ENCODE measurements around the gene DNAJA1. TPM values are rescaled to one million over a fixed set of nuclear protein-coding genes. Genes with fewer than 3 reads are reported as not detected.

Gene DNAJA1
- total RNA-seq (171 and 185 TPM in 2 replicates), polyA plus RNA-seq (163 and 173 TPM in 2 replicates)

- H3K27me3 ChIP-seq = no peaks in the 10 kb centered on the region
- no peak for TF ChIP-seq EZH2 (IDR thresholded peaks at IDR 0.05; ENCODE audit: borderline replicate concordance)
- no peak for TF ChIP-seq EZH2phosphoT487 (IDR thresholded peaks at IDR 0.05; ENCODE audit: low read depth, severe bottlenecking, unreplicated experiment)
- TF ChIP-seq CTCF (IDR thresholded peaks at IDR 0.05; ENCODE audit: poor library complexity) = no peak
- H3K79me2 ChIP-seq = peaks cover 94% of the 10 kb centered on the region
- peak within 1 kb of the TSS; percentile 98 for H3K27ac ChIP-seq
- H3K4me1 ChIP-seq (ENCODE audit: insufficient read depth) = peaks cover 38% of the 10 kb centered on the region
- WGBS (ENCODE audit: low lambda C conversion rate, missing lambda C conversion rate) = 1% methylated on average over 47 of the region's 61 CpGs
- peak within 1 kb of the TSS; percentile 89 for H3K4me3 ChIP-seq
- no peaks in the 10 kb centered on the region for H3K9me3 ChIP-seq (ENCODE audit: low read depth)
- H4K20me1 ChIP-seq (ENCODE audit: insufficient read depth, poor library complexity, severe bottlenecking) = peaks cover 45% of the 10 kb centered on the region
- peak; percentile 98 for DNase-seq (ENCODE audit: low spot score)
- peak within 1 kb of the TSS; percentile 94 for H3K4me2 ChIP-seq
- peak within 1 kb of the TSS; percentile 79 for H2AFZ ChIP-seq
- no peaks in the 10 kb centered on the region for H3K9me2 ChIP-seq (replicated peaks; ENCODE audit: insufficient read depth)
- H3K36me3 ChIP-seq (replicated peaks; ENCODE audit: insufficient read depth, low read depth) = no peaks in the 10 kb centered on the region
These were observed at the start of gene DNAJA1 for GRCh38 chr9:33024966-33025571. Gene DNAJA1, plus strand, starts transcription at chr9:33025273. Its CDS starts 1,212 bp downstream, at chr9:33026485.

- no peaks in the 10 kb centered on the region for H3K9me2 ChIP-seq (replicated peaks; ENCODE audit: insufficient read depth)
- TF ChIP-seq CTCF (IDR thresholded peaks at IDR 0.05; ENCODE audit: poor library complexity) (no peak), EZH2phosphoT487 (IDR thresholded peaks at IDR 0.05; ENCODE audit: low read depth, severe bottlenecking, unreplicated experiment) (no peak), EZH2 (IDR thresholded peaks at IDR 0.05; ENCODE audit: borderline replicate concordance) (no peak)
- H2AFZ ChIP-seq = no peak overlapping the region
- H3K4me2 ChIP-seq = no peak overlapping the region
- no peaks in the 10 kb centered on the region for H3K27me3 ChIP-seq
- no peak for DNase-seq (ENCODE audit: low spot score)
- H3K27ac ChIP-seq = no peak overlapping the region
- no peaks in the 10 kb centered on the region for H4K20me1 ChIP-seq (ENCODE audit: insufficient read depth, poor library complexity, severe bottlenecking)
- no peaks in the 10 kb centered on the region for H3K79me2 ChIP-seq
- no peaks in the 10 kb centered on the region for H3K36me3 ChIP-seq (replicated peaks; ENCODE audit: insufficient read depth, low read depth)
- H3K4me1 ChIP-seq (ENCODE audit: insufficient read depth) = no peaks in the 10 kb centered on the region
- H3K4me3 ChIP-seq = no peak overlapping the region
- H3K9me3 ChIP-seq (ENCODE audit: low read depth) = no peaks in the 10 kb centered on the region
- 87% methylated on average over 2 of the region's 2 CpGs for WGBS (ENCODE audit: low lambda C conversion rate, missing lambda C conversion rate)
These were observed 47.0 kb upstream of the DNAJA1 start for GRCh38 chr9:32978051-32978450.

- WGBS (ENCODE audit: low lambda C conversion rate, missing lambda C conversion rate) = 99% methylated on average over 4 of the region's 4 CpGs
- no peaks in the 10 kb centered on the region for H3K27me3 ChIP-seq
- no peak overlapping the region for H3K27ac ChIP-seq
- H3K36me3 ChIP-seq (replicated peaks; ENCODE audit: insufficient read depth, low read depth) = no peaks in the 10 kb centered on the region
- no peak for DNase-seq (ENCODE audit: low spot score)
- H3K4me1 ChIP-seq (ENCODE audit: insufficient read depth) = peaks cover 2% of the 10 kb centered on the region
- no peaks in the 10 kb centered on the region for H3K9me2 ChIP-seq (replicated peaks; ENCODE audit: insufficient read depth)
- H3K4me3 ChIP-seq = no peak overlapping the region
- peaks cover 23% of the 10 kb centered on the region for H3K79me2 ChIP-seq
- TF ChIP-seq EZH2 (IDR thresholded peaks at IDR 0.05; ENCODE audit: borderline replicate concordance) = no peak
- peaks cover 5% of the 10 kb centered on the region for H4K20me1 ChIP-seq (ENCODE audit: insufficient read depth, poor library complexity, severe bottlenecking)
- no peaks in the 10 kb centered on the region for H3K9me3 ChIP-seq (ENCODE audit: low read depth)
- H2AFZ ChIP-seq = no peak overlapping the region
- H3K4me2 ChIP-seq = no peak overlapping the region
These were observed 38.1 kb upstream of the DNAJA1 start for GRCh38 chr9:32986971-32987370.

GRCh38 chr9:32989660-32990059 is 35.4 kb upstream of the DNAJA1 start:
- H3K27me3 ChIP-seq = no peaks in the 10 kb centered on the region
- TF ChIP-seq CTCF (IDR thresholded peaks at IDR 0.05; ENCODE audit: poor library complexity) = no peak
- TF ChIP-seq EZH2phosphoT487 (IDR thresholded peaks at IDR 0.05; ENCODE audit: low read depth, severe bottlenecking, unreplicated experiment) = no peak
- TF ChIP-seq EZH2 (IDR thresholded peaks at IDR 0.05; ENCODE audit: borderline replicate concordance) = no peak
- no peak overlapping the region for H3K4me3 ChIP-seq
- peaks cover 38% of the 10 kb centered on the region for H3K79me2 ChIP-seq
- H2AFZ ChIP-seq = no peak overlapping the region
- H3K4me2 ChIP-seq = no peak overlapping the region
- H3K9me3 ChIP-seq (ENCODE audit: low read depth) = no peaks in the 10 kb centered on the region
- peaks cover 13% of the 10 kb centered on the region for H3K4me1 ChIP-seq (ENCODE audit: insufficient read depth)
- no peaks in the 10 kb centered on the region for H3K36me3 ChIP-seq (replicated peaks; ENCODE audit: insufficient read depth, low read depth)
- peaks cover 8% of the 10 kb centered on the region for H4K20me1 ChIP-seq (ENCODE audit: insufficient read depth, poor library complexity, severe bottlenecking)
- WGBS (ENCODE audit: low lambda C conversion rate, missing lambda C conversion rate) = 96% methylated on average over 8 of the region's 8 CpGs
- H3K9me2 ChIP-seq (replicated peaks; ENCODE audit: insufficient read depth) = no peaks in the 10 kb centered on the region
- no peak for DNase-seq (ENCODE audit: low spot score)
- H3K27ac ChIP-seq = no peak overlapping the region

Data from hepatocyte (in vitro differentiated cells).